H1 (cell line): ENCODE results near the gene GRHL3. TPM values are rescaled to one million over a fixed set of nuclear protein-coding genes. Genes with fewer than 3 reads are reported as not detected.

Experiments
- CTCF ChIA-PET: fragments of 300-600 bp; sonication (Branson Sonifier 250); formaldehyde crosslinking; loops from one replicate; lab custom pipeline; 2021; ENCODE audit not compliant: partially characterized antibody; lab: Charles Lee
- POLR2A ChIA-PET: fragments of 300-600 bp; sonication (Branson Sonifier 250); formaldehyde crosslinking; loops from one replicate; lab custom pipeline; 2021; ENCODE audit warnings: inconsistent platforms; ENCODE audit not compliant: partially characterized antibody; lab: Charles Lee
- DNase-seq, 2 experiments: peaks; one replicate each; pipeline versions ENCODE4 v3.0.0 to v3.0.0-alpha.2; 2010 to 2022; ENCODE audit warnings: low spot score in 2 of 2, low read depth in 1 of 2, mixed read lengths in 1 of 2
- FAIRE-seq: peaks from 2 replicates; lab custom pipeline; 2011; peaks lifted over from hg19 to GRCh38; lab: Jason Lieb, UNC
- H2AFZ ChIP-seq: 2 replicates; pipeline ENCODE4 v1.8.1; 2012; ENCODE audit warnings: low read length, inconsistent platforms
- H2AK5ac ChIP-seq: 2 replicates; pipeline ENCODE4 v1.6.1; 2013; ENCODE audit warnings: low read depth, low read length
- H2BK120ac ChIP-seq: replicated peaks from 2 replicates; pipeline ENCODE3; 2013; ENCODE audit warnings: low read depth, low read length, inconsistent platforms
- H2BK12ac ChIP-seq: 2 replicates; pipeline ENCODE4 v1.6.1; 2013; ENCODE audit warnings: low read depth, low read length
- H2BK15ac ChIP-seq: 2 replicates; pipeline ENCODE4 v1.6.1; 2013; ENCODE audit warnings: low read length
- H2BK20ac ChIP-seq: 2 replicates; pipeline ENCODE4 v1.6.1; 2013; ENCODE audit warnings: low read length
- H2BK5ac ChIP-seq: 2 replicates; pipeline ENCODE4 v1.6.1; 2013; ENCODE audit warnings: low read depth, low read length
- H3K14ac ChIP-seq: 2 replicates; pipeline ENCODE4 v1.6.1; 2013; ENCODE audit warnings: inconsistent platforms; ENCODE audit not compliant: insufficient read length
- H3K18ac ChIP-seq: 2 replicates; pipeline ENCODE4 v1.6.1; 2013; ENCODE audit warnings: low read length; ENCODE audit errors: extremely low read depth
- H3K23ac ChIP-seq: 2 replicates; pipeline ENCODE4 v1.6.1; 2013; ENCODE audit warnings: inconsistent platforms; ENCODE audit not compliant: insufficient read length
- H3K23me2 ChIP-seq: 2 replicates; pipeline ENCODE4 v1.6.1; 2013; ENCODE audit warnings: low read depth, low read length
- H3K27ac ChIP-seq: 2 replicates; pipeline ENCODE4 v1.6.1; 2011; ENCODE audit warnings: low read depth, low read length, inconsistent platforms
- H3K27me3 ChIP-seq, 4 experiments: replicated peaks in 1 of 4; 1 replicate in 1 of 4; 2 replicates in 3 of 4; pipeline versions ENCODE4 v1.6.1 to v1.8.1; 2011 to 2013; ENCODE audit warnings: low read length in 3 of 4, mild to moderate bottlenecking in 3 of 4, inconsistent platforms in 2 of 4, mixed read lengths in 2 of 4, moderate library complexity in 1 of 4; ENCODE audit not compliant: control insufficient read depth in 3 of 4, insufficient read depth in 3 of 4; ENCODE audit errors: extremely low read depth in 1 of 4
- H3K36me3 ChIP-seq, 4 experiments: 2 replicates each; pipeline versions ENCODE4 v1.6.1 to v1.8.1; 2011 to 2013; ENCODE audit warnings: mild to moderate bottlenecking in 4 of 4, low read length in 3 of 4, moderate library complexity in 2 of 4, control low read depth in 1 of 4, inconsistent platforms in 1 of 4; ENCODE audit not compliant: insufficient read depth in 4 of 4, control insufficient read depth in 2 of 4
- H3K4ac ChIP-seq: replicated peaks from 2 replicates; pipeline ENCODE3; 2013; ENCODE audit warnings: low read length, low read depth, mixed read lengths, inconsistent platforms; ENCODE audit not compliant: insufficient read length
- H3K4me1 ChIP-seq, 4 experiments: replicated peaks in 1 of 4; 1 replicate in 1 of 4; 2 replicates in 3 of 4; pipeline versions ENCODE4 v1.6.1 to v1.8.1; 2011 to 2013; ENCODE audit warnings: low read length in 3 of 4, inconsistent platforms in 2 of 4, mixed read lengths in 1 of 4; ENCODE audit not compliant: insufficient read depth in 4 of 4, control insufficient read depth in 3 of 4
- H3K4me2 ChIP-seq, 2 experiments: 2 replicates each; pipeline versions ENCODE4 v1.6.1 to v1.8.1; 2011 to 2013; ENCODE audit warnings: low read depth in 2 of 2, low read length in 2 of 2, control low read depth in 1 of 2, inconsistent platforms in 1 of 2, mild to moderate bottlenecking in 1 of 2; ENCODE audit not compliant: insufficient read depth in 1 of 2
- H3K4me3 ChIP-seq, 4 experiments: fragments of 200-600, 300-600 bp in 1 of 4; sonication (generic), shearing (Covaris generic), sonication (Bioruptor Twin) in 1 of 4; 2 replicates each; pipeline versions ENCODE4 v1.5.1 to v1.8.1; 2011 to 2016; ENCODE audit warnings: low read length in 4 of 4, low read depth in 3 of 4, control low read depth in 2 of 4, inconsistent platforms in 2 of 4, mild to moderate bottlenecking in 2 of 4, mixed read lengths in 1 of 4, moderate library complexity in 1 of 4; ENCODE audit not compliant: insufficient read depth in 2 of 4; ENCODE audit errors: extremely low read depth in 1 of 4
- H3K56ac ChIP-seq: replicated peaks from 2 replicates; pipeline ENCODE3; 2013; ENCODE audit warnings: low read depth, mild to moderate bottlenecking, mixed read lengths, low read length, inconsistent platforms; ENCODE audit not compliant: insufficient read length
- H3K79me1 ChIP-seq: 2 replicates; pipeline ENCODE4 v1.6.1; 2013; ENCODE audit warnings: low read depth, low read length, control low read depth
- H3K79me2 ChIP-seq, 2 experiments: 2 replicates each; pipeline versions ENCODE4 v1.6.1 to v1.8.1; 2012 to 2013; ENCODE audit warnings: low read length in 2 of 2, mild to moderate bottlenecking in 2 of 2, inconsistent platforms in 1 of 2; ENCODE audit not compliant: insufficient read depth in 2 of 2, control insufficient read depth in 1 of 2
- H3K9ac ChIP-seq, 4 experiments: replicated peaks in 1 of 4; 1 replicate in 1 of 4; 2 replicates in 3 of 4; pipeline versions ENCODE4 v1.6.1 to v1.8.1; 2011 to 2013; ENCODE audit warnings: low read depth in 3 of 4, low read length in 3 of 4, control low read depth in 2 of 4, mild to moderate bottlenecking in 2 of 4, moderate library complexity in 2 of 4, inconsistent platforms in 1 of 4; ENCODE audit errors: extremely low read depth in 1 of 4
- H3K9me3 ChIP-seq, 2 experiments: 2 replicates each; pipeline versions ENCODE4 v1.6.1 to v1.8.1; 2012 to 2013; ENCODE audit warnings: mild to moderate bottlenecking in 2 of 2, moderate library complexity in 2 of 2, control low read depth in 1 of 2, inconsistent platforms in 1 of 2, low read depth in 1 of 2, low read length in 1 of 2, mixed read lengths in 1 of 2; ENCODE audit not compliant: insufficient read depth in 2 of 2
- H4K20me1 ChIP-seq, 2 experiments: replicated peaks in 1 of 2; 2 replicates each; pipeline versions ENCODE3 to v1.8.1; 2011 to 2013; ENCODE audit warnings: inconsistent platforms in 2 of 2, low read length in 2 of 2, mild to moderate bottlenecking in 1 of 2; ENCODE audit not compliant: insufficient read depth in 2 of 2, control insufficient read depth in 1 of 2
- H4K5ac ChIP-seq: 2 replicates; pipeline ENCODE4 v1.6.1; 2013; ENCODE audit warnings: low read length, low read depth, mixed read lengths, inconsistent platforms; ENCODE audit not compliant: insufficient read length
- H4K8ac ChIP-seq: 2 replicates; pipeline ENCODE4 v1.8.0; 2013; ENCODE audit warnings: mild to moderate bottlenecking, moderate library complexity, low read length, inconsistent platforms; ENCODE audit not compliant: insufficient read depth; ENCODE audit errors: extremely low read depth
- H4K91ac ChIP-seq: replicated peaks from 2 replicates; pipeline ENCODE3; 2013; ENCODE audit warnings: low read length, mixed read lengths, inconsistent platforms; ENCODE audit not compliant: insufficient read length
- BRCA1 ChIP-seq: IDR thresholded peaks from 2 replicates; pipeline ENCODE4 v1.6.1; 2012; ENCODE audit warnings: low read depth, low read length, improper control_type of control experiment
- CBX8 ChIP-seq: fragments of 300-800, 300-1000 bp; sonication (generic); IDR thresholded peaks from 2 replicates; pipeline ENCODE4 v1.7.1; 2016; ENCODE audit warnings: low read depth, low read length, borderline replicate concordance
- CHD2 ChIP-seq: IDR thresholded peaks from 2 replicates; pipeline ENCODE4 v1.6.1; 2012; ENCODE audit warnings: low read length, improper control_type of control experiment
- CREB1 ChIP-seq: IDR thresholded peaks from 2 replicates; pipeline ENCODE4 v1.6.1; 2012; ENCODE audit warnings: inconsistent platforms
- EGR1 ChIP-seq: IDR thresholded peaks from 2 replicates; pipeline ENCODE4 v1.6.1; 2011; ENCODE audit warnings: low read depth, low read length, borderline replicate concordance
- GTF2F1 ChIP-seq: IDR thresholded peaks from 2 replicates; pipeline ENCODE4 v1.6.1; 2012; ENCODE audit warnings: low read depth, low read length, improper control_type of control experiment, borderline replicate concordance
- KDM4A ChIP-seq: IDR thresholded peaks from one replicate; pipeline ENCODE4 v1.7.1; 2012; ENCODE audit warnings: low read depth, mild to moderate bottlenecking, moderate library complexity, low read length, inconsistent platforms; ENCODE audit not compliant: severe bottlenecking
- KDM5A ChIP-seq: fragments of 200-600 bp; IDR thresholded peaks from 2 replicates; pipeline ENCODE4 v1.7.1; 2012; ENCODE audit warnings: mild to moderate bottlenecking, low read length, inconsistent platforms, mixed read lengths
- TBP ChIP-seq: IDR thresholded peaks from 2 replicates; pipeline ENCODE4 v1.6.1; 2011; ENCODE audit warnings: low read depth, low read length, improper control_type of control experiment
- ZNF274 ChIP-seq: IDR thresholded peaks from 2 replicates; pipeline ENCODE4 v1.7.0; 2012; ENCODE audit warnings: low read length, borderline replicate concordance; ENCODE audit errors: extremely low read depth
- WGBS, 2 experiments: shearing (Covaris generic) in 1 of 2; methylation state at CpG; one replicate each; pipeline versions ENCODE4 v1.1.6 to v1.1.7; 2013 to 2015; ENCODE audit warnings: low lambda C conversion rate in 2 of 2, mixed read lengths in 2 of 2, inconsistent platforms in 1 of 2, low coverage in 1 of 2, missing lambda C conversion rate in 1 of 2; ENCODE audit not compliant: insufficient replicate concordance in 2 of 2, insufficient coverage in 1 of 2, insufficient read length in 1 of 2; ENCODE audit errors: extremely low coverage in 1 of 2, missing lambda C conversion rate in 1 of 2; 5-methylcytosine and 5-hydroxymethylcytosine counted together
- polyA plus RNA-seq, 7 experiments: library from polyadenylated mRNA; depleted of rRNA in 3 of 7; stranded (reverse) in 5 of 7; unstranded in 2 of 7; fragments of >200 nt in 5 of 7; fragments of 200-250 nt in 2 of 7; gene quantifications; 1 replicate in 5 of 7; 2 replicates in 1 of 7; 4 replicates in 1 of 7; pipeline versions ENCODE4 v1.2.1 to v1.2.3, GENCODE V29; 2011 to 2013; ENCODE audit warnings: missing spikeins in 2 of 7, mixed read lengths in 2 of 7
- total RNA-seq: library from RNA; stranded (reverse); fragmentation: NEBNext Ultra II Directional; extraction: Animal tissue kit (Norgen Biotek cat#: 25700); gene quantifications from 2 replicates; pipeline ENCODE4 v1.2.1, GENCODE V29; 2021

The GRHL3 gene
- total and polyA plus RNA-seq, 2 of the 8 experiments (the other 6 are each of a cell fraction or from before 2014, with no cell fraction given): 0.80 to 1.8 TPM

GRCh38 chr1:24295535-24295934, 23.6 kb upstream of the GRHL3 start:
- no peak overlapping the region for H2AK5ac ChIP-seq
- peaks cover 2 to 18% (median 7%) of the 10 kb centered on the region in 4 experiments; a peak in 6 of 7 replicates for H3K4me1 ChIP-seq
- H4K5ac ChIP-seq: no peak overlapping the region
- DNase-seq: no peak
- FAIRE-seq: no peak
- H3K9ac ChIP-seq: no peak overlapping the region; a peak in 1 of 7 replicates
- H3K23me2 ChIP-seq: no peaks in the 10 kb centered on the region; the same call in 1 of the 2 replicates
- H2BK20ac ChIP-seq: no peak overlapping the region
- no peaks in the 10 kb centered on the region for H3K79me1 ChIP-seq
- H3K27ac ChIP-seq: no peak overlapping the region
- no peaks in the 10 kb centered on the region for H4K20me1 ChIP-seq
- 0 out of 2 replicates have a peak overlapping the region, but pooled peaks have one; percentile 6 for H2AFZ ChIP-seq
- ChIA-PET POLR2A (interaction anchor here (1.5 to 1.6 kb wide), 2 partner anchors 13 to 145 kb away, joined by 4 read pairs; no protein-coding TSS in a partner anchor), CTCF (interaction anchor here (0.7 to 5.7 kb wide), 11 partner anchors 8 to 120 kb away, joined by 3 to 28 read pairs (median 4); partner anchors contain the start of gene NIPAL3)
- peak overlapping the region; percentile 45; the same call in 1 of the 2 replicates for H2BK12ac ChIP-seq
- peak overlapping the region; percentile 27 for H4K91ac ChIP-seq
- 86% methylated on average over 5 of the region's 5 CpGs; no CpG with 5 or more reads in 1 of the 2 experiments for WGBS, 2 experiments
- H3K4ac ChIP-seq: peak overlapping the region; percentile 9
- no peak overlapping the region for H2BK120ac ChIP-seq
- H3K56ac ChIP-seq: no peak overlapping the region
- H4K8ac ChIP-seq: no peak overlapping the region
- H2BK15ac ChIP-seq: no peak overlapping the region
- no peak overlapping the region for H3K18ac ChIP-seq
- H3K4me3 ChIP-seq: no peak overlapping the region
- no peak overlapping the region for H3K23ac ChIP-seq
- TF ChIP-seq ZNF274: no peak
- TF ChIP-seq GTF2F1: no peak
- TF ChIP-seq KDM5A: no peak
- TF ChIP-seq BRCA1: no peak
- TF ChIP-seq EGR1: no peak
- TF ChIP-seq TBP: no peak
- no peak for TF ChIP-seq CHD2
- no peak for TF ChIP-seq CREB1
- no peak for TF ChIP-seq CBX8
- TF ChIP-seq KDM4A: no peak
- no peaks in the 10 kb centered on the region for H3K27me3 ChIP-seq
- no peaks in the 10 kb centered on the region for H3K36me3 ChIP-seq
- H2BK5ac ChIP-seq: peak overlapping the region; percentile 6; the same call in 1 of the 2 replicates
- H3K14ac ChIP-seq: no peak overlapping the region
- H3K9me3 ChIP-seq: no peaks in the 10 kb centered on the region
- no peak overlapping the region for H3K4me2 ChIP-seq
- no peaks in the 10 kb centered on the region for H3K79me2 ChIP-seq
